Breast epithelium (tissue), 3 donors: Measurements from ENCODE around the gene SLC6A8. TPM values are rescaled to one million over a fixed set of nuclear protein-coding genes. Genes with fewer than 3 reads are reported as not detected.

ENCODE experiments used
- total RNA-seq, 3 donors: library from RNA; depleted of rRNA; stranded (reverse); fragments of >200 nt; gene quantifications; one replicate each; pipeline ENCODE4 v1.1.0, GENCODE V29; 2016

The SLC6A8 gene
- total RNA-seq, 3 donors from 2014 or later = 7.6 to 40.8 (median 18.4) TPM

Other genes with a start within 250 kb of the SLC6A8 start
- 1 to 10 TPM; 1.0 to 4.3 (median 1.9) TPM for gene TREX2, start 241.9 kb upstream of the SLC6A8 start, total RNA-seq
- 10 to 100 TPM; 19.0 to 26.2 (median 21.9) TPM for gene HAUS7, start 217.3 kb upstream of the SLC6A8 start, total RNA-seq
- gene BGN, start 192.9 kb upstream of the SLC6A8 start, total RNA-seq = 10 to 100 TPM in 2 of 3 donors, 1 to 10 TPM in 1; 9.7 to 21.3 (median 11.0) TPM
- not detected for gene ATP2B3, start 170.3 kb upstream of the SLC6A8 start, total RNA-seq
- gene CCNQ, start 88.8 kb upstream of the SLC6A8 start, total RNA-seq = 10 to 100 TPM; 23.9 to 42.6 (median 39.7) TPM
- gene DUSP9, start 40.7 kb upstream of the SLC6A8 start, total RNA-seq = under 1 TPM in 2 of 3 donors, not detected in 1; 0.33 to 0.73 TPM
- gene PNCK, start 14.1 kb upstream of the SLC6A8 start, total RNA-seq = 1 to 10 TPM in 1 of 3 donors, under 1 TPM in 2; 0.48 to 1.3 (median 0.73) TPM
- 100 to 1,000 TPM; 120 to 245 (median 129) TPM for gene BCAP31, start 36.5 kb downstream of the SLC6A8 start, total RNA-seq
- 10 to 100 TPM; 10.2 to 27.8 (median 10.5) TPM for gene ABCD1, start 36.9 kb downstream of the SLC6A8 start, total RNA-seq
- 10 to 100 TPM; 12.3 to 17.9 (median 13.4) TPM for gene PLXNB3, start 76.3 kb downstream of the SLC6A8 start, total RNA-seq
- 1 to 10 TPM in 2 of 3 donors, under 1 TPM in 1; 0.33 to 1.5 (median 1.3) TPM for gene SRPK3, start 93.1 kb downstream of the SLC6A8 start, total RNA-seq
- 10 to 100 TPM; 75.4 to 91.5 (median 76.5) TPM for gene IDH3G, start 106.4 kb downstream of the SLC6A8 start, total RNA-seq
- gene SSR4, start 106.7 kb downstream of the SLC6A8 start, total RNA-seq = 100 to 1,000 TPM; 112 to 252 (median 182) TPM
- 1 to 10 TPM in 2 of 3 donors, under 1 TPM in 1; 0.80 to 5.6 (median 2.9) TPM for gene PDZD4, start 142.6 kb downstream of the SLC6A8 start, total RNA-seq
- gene L1CAM, start 198.2 kb downstream of the SLC6A8 start, total RNA-seq = 1 to 10 TPM in 1 of 3 donors, under 1 TPM in 2; 0.29 to 1.8 (median 0.66) TPM
- gene AVPR2, start 216.7 kb downstream of the SLC6A8 start, total RNA-seq = 1 to 10 TPM in 2 of 3 donors, under 1 TPM in 1; 0.44 to 5.9 (median 5.3) TPM
- 10 to 100 TPM; 18.4 to 21.5 (median 19.8) TPM for gene ARHGAP4, start 238.3 kb downstream of the SLC6A8 start, total RNA-seq
- 10 to 100 TPM; 57.7 to 81.0 (median 79.2) TPM for gene NAA10, start 247.1 kb downstream of the SLC6A8 start, total RNA-seq